ENCODE measurements around the gene REXO4. TPM values are rescaled to one million over a fixed set of nuclear protein-coding genes. Genes with fewer than 3 reads are reported as not detected.

The REXO4 gene
- total and polyA plus RNA-seq, 9 of the 15 experiments (the other 6 are each of a cell fraction or from before 2014, with no cell fraction given): 3.4 to 72.9 (median 31.1) TPM

DNA sequence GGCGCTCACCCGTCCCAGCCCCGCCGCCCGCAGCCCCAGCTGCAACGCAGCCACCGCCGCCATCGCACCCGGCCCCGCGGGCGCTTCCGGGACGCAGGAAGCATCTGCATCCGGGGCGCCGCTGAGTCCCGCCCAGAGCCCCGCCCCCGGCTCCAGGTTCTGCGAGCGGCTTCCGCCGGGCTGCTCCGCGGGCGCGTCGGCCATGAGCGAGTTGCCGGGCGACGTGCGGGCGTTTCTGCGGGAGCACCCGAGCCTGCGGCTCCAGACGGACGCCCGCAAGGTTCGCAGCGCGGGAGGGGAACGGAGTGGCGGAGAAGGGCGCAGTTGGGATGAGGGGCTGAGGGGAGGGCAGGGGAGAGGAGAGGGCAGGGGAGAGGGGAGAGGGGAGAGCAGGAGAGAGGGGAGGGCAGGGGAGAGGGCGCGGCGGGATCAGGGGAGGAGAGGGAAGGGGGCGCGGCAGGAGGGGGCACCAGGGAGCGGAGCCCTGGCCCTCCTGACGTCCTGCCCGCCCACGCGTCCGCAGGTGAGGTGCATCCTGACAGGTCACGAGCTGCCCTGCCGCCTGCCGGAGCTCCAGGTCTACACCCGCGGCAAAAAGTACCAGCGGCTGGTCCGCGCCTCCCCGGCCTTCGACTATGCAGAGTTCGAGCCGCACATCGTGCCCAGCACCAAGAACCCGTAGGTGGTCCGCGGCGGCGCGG is 61.3 kb downstream of the REXO4 start, which contains the start of the genes SURF1 and SURF2 (continued):
- TF ChIP-seq NCOR1 (IDR thresholded peaks at IDR 0.05) (0 out of 2 replicates have a peak, but pooled peaks have one; percentile 24), BRCA1 (IDR thresholded peaks at IDR 0.05) (no peak), BRCA1 (CRISPR knock-in tag; IDR thresholded peaks at IDR 0.05) (no peak), EGR1 (conservative IDR thresholded peaks at IDR 0.05) (peak; percentile 94), STAG1 (CRISPR knock-in tag; IDR thresholded peaks at IDR 0.05; ENCODE audit: borderline replicate concordance) (peak; percentile 31; the same call in 1 of the 2 replicates), TBP (optimal IDR thresholded peaks at IDR 0.05; ENCODE audit: low read depth, low read length) (no peak), ARID4B (CRISPR knock-in tag; IDR thresholded peaks at IDR 0.05) (peak; percentile 82; the same call in 1 of the 2 replicates), USF1 (CRISPR knock-in tag; IDR thresholded peaks at IDR 0.05) (peak; percentile 50; the same call in 1 of the 2 replicates), ZBTB1 (CRISPR knock-in tag; IDR thresholded peaks at IDR 0.05; ENCODE audit: borderline replicate concordance, low read depth) (peak; percentile 54; the same call in 1 of the 2 replicates), FIP1L1 (IDR thresholded peaks at IDR 0.05; ENCODE audit: low read depth, low read length, poor library complexity, severe bottlenecking) (no peak), RFX5 (IDR thresholded peaks at IDR 0.05; ENCODE audit: low read depth, low read length) (no peak), ATF7 (IDR thresholded peaks at IDR 0.05) (0 out of 2 replicates have a peak, but pooled peaks have one; percentile 10), RFX1 (IDR thresholded peaks at IDR 0.05) (peak; percentile 75), HCFC1 (IDR thresholded peaks at IDR 0.05; ENCODE audit: low read depth, low read length) (peak; percentile 72), MXI1 (IDR thresholded peaks at IDR 0.05; ENCODE audit: low read depth, low read length) (peak; percentile 62; the same call in 1 of the 2 replicates), MYC (IDR thresholded peaks at IDR 0.05; ENCODE audit: low read depth, low read length) (peak; percentile 79), MYC (CRISPR knock-in tag; IDR thresholded peaks at IDR 0.05; ENCODE audit: borderline replicate concordance, low read depth) (no peak), KDM5B (IDR thresholded peaks at IDR 0.05; ENCODE audit: insufficient replicate concordance, low read depth, low read length) (peak; percentile 70), CTBP1 (IDR thresholded peaks at IDR 0.05; ENCODE audit: borderline replicate concordance) (peak; percentile 75), GABPA (tag; conservative IDR thresholded peaks at IDR 0.05; ENCODE audit: low read depth) (peak; percentile 98), NR2C2 (CRISPR knock-in tag; IDR thresholded peaks at IDR 0.05) (peak; percentile 92), NR2C2 (tag; IDR thresholded peaks at IDR 0.05) (peak; percentile 99), HDAC1 (IDR thresholded peaks at IDR 0.05) (peak in 1 of 2 experiments; percentile 97; a peak in 3 of 4 replicates)
